ENCODE results near the gene UNC93A.

- TF ChIP-seq CTCF (IDR thresholded peaks at IDR 0.05) (no peak), POLR2A (IDR thresholded peaks at IDR 0.05; ENCODE audit: low read depth) (no peak)
Measured at GRCh38 chr6:167294651-167295494, 3.8 kb downstream of the UNC93A start.
